Measurements from ENCODE around the gene FTO.
A peak's percentile ranks its signal among the peaks of the same experiment; 100 is the strongest.

FTO gene

DNA sequence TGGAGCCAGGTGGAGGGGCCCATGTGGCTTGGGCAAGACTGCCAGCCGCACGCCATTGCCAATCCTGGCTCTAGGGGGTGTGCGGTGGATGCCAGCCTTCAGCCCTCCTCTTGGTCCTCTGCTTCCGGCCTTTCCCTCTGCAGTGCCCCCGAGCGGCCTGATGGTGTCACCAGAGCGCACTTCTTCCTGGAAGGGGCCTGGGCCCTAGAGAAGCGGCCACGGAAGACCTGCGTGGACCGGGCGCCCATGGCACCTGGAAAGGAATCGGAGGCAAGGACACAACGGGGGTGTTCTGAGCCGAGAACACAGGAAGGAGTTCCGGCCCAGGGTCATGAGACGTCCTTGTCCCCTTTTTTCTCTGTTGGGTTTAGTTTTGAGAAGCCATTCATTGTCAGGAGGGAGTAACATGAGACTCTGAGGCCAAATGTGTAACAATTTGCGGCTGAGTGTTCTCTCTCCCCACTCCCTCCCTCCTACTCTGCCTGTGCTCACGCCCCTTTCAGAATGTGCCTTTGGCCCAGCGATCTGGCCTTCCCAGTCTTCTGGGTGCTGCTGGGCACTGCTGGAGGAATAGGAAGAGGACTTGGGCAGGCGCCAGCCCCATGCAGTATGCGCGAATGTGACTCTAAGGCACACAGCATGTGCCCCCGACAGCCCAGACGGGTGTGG is 489.8 kb downstream of the FTO start:
- peak; percentile 86 for TF ChIP-seq CTCF (IDR thresholded peaks at IDR 0.05)
- H3K27ac ChIP-seq, result peak overlapping the region; percentile 90 to 93
- DNase-seq (ENCODE audit: low spot score), result peak; percentile 89
- peak overlapping the region; percentile 65 for H3K4me3 ChIP-seq

DNA sequence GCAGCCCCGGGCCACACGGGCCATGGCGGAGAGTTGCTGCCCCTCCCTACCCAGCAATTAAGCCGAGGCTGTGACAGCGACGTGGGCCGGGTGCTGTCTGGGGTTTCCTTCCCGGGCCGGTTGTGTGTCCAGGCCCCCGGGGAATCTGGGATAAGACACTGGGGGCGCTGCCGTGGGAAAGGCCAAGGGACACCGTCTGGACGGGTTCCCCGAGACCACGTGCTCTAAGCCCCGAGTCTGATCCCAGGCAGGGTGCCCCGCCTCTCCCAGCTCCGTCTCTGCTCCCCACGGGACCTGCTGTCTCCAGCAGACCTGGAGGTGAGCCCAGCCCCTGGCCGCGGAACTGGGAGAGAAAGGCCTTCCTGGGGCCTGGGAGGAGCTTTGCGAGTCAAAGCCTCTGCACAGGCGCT is 490.4 kb downstream of the FTO start:
- peak overlapping the region; percentile 65 for H3K4me3 ChIP-seq
- peak; percentile 82 for DNase-seq (ENCODE audit: low spot score)
- peak overlapping the region; percentile 90 to 93 for H3K27ac ChIP-seq
- no peak for TF ChIP-seq CTCF (IDR thresholded peaks at IDR 0.05)

DNA sequence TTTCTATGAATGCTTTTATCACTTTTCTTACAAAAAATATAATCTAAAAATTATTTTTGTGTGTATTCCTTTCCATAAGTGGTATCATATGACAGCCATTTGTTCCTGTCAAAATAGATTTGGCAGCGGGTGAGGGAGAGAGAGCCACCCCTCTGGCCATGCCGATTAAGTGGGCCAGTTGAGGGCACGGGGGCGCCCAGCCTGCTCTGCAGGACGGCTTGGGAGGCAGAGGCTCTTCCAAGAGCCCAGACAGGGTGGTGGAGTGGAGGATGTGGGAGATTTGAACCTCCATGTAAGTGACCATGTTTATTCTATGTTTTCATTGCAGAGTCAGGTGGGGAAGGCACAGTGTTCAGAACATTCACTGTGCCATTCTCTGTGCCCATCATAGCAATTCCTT is 493.8 kb downstream of the FTO start:
- no peak overlapping the region for H3K4me3 ChIP-seq
- TF ChIP-seq CTCF (IDR thresholded peaks at IDR 0.05), result no peak
- H3K27ac ChIP-seq, result no peak overlapping the region
- no peak for DNase-seq (ENCODE audit: low spot score)

DNA sequence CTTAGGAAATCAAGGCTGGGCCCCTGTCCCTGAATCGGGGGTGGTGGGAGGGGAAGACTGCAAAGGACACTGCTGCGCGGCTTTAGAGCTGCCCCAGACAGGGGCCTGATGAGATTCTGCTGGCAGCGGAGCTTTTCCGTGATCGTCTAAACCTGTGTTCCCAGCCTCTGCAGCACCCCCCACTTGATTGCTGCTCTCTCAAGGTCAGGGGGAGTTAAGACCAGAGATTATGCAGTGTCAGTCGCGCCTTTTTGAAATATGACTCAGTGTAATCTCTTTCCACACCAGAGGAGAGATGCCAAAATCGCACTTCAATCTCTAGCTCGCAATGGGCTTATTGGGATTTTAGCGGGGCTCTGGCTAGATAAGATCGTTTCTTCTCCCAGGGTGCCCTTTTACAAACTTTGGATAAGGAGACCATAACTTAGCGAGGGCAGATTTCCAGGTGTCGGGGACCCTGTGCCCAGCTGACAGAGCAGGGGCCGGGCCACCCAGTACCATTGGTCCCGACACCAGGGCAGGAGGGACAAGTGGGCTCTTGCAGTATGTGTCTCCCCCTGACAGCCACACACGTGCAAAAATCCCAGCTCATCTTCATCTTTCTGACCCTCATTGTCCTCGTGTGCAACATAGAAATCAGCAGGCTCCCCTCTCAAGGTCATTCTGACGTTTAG is 495.7 kb downstream of the FTO start:
- DNase-seq (ENCODE audit: low spot score), result no peak
- H3K27ac ChIP-seq, result no peak overlapping the region
- H3K4me3 ChIP-seq, result no peak overlapping the region
- no peak for TF ChIP-seq CTCF (IDR thresholded peaks at IDR 0.05)

GRCh38 chr16:54200161-54200534 is 496.2 kb downstream of the FTO start:
- Histone ChIP-seq H3K4me3 (no peak overlapping the region), H3K27ac (no peak overlapping the region)
- DNase-seq (ENCODE audit: low spot score), result no peak
- TF ChIP-seq CTCF (IDR thresholded peaks at IDR 0.05), result no peak

DNA sequence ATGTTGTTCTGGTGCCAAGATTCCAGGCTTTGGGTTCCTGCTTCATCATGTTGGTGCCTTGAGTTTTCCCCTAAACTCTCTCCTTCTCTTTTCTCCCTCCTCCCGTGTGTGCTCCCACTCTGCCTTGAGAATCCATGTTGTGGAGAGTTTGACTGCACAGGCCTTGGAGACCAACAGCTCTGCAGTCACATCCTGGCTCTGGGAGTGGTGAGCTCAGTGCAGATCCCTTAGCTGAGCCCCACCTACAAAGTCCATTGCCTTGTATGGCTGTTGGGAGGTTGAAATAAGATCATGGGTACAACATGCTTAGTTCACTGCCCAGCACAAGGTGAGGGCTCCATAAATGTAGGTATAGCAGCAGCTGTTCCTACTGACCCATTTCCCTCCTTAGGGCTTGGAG is 496.8 kb downstream of the FTO start:
- no peak for DNase-seq (ENCODE audit: low spot score)
- Histone ChIP-seq H3K27ac (no peak overlapping the region), H3K4me3 (no peak overlapping the region)
- TF ChIP-seq CTCF (IDR thresholded peaks at IDR 0.05), result no peak

DNA sequence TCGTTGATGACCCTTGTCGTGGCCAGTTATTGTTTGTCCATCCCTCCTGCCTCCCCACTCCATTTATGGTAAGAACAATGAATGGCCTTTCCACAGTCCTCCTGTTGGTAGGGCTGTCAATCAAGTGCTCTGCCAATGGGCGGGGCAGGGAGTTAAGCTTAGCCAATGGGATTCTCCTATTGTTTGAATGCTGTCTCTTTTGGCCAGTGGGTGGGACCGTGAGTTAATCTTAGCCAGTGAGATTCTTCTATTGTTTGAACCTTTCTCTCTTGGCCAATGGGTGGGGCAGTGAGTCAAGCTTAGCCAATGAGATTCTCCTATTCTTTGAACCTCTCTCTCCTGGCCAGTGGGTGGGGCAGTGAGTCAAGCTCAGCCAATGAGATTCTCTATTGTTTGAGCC is 497.2 kb downstream of the FTO start:
- no peak overlapping the region for H3K4me3 ChIP-seq
- no peak for TF ChIP-seq CTCF (IDR thresholded peaks at IDR 0.05)
- H3K27ac ChIP-seq, result no peak overlapping the region
- DNase-seq (ENCODE audit: low spot score), result no peak
